MCF 10A (cell line): ENCODE measurements around the gene LPP. TPM values are rescaled to one million over a fixed set of nuclear protein-coding genes. Genes with fewer than 3 reads are reported as not detected.

Experiments used
- BruUV-seq: library from RNA; stranded (reverse); fragments of 400-500 nt; replicated peaks from 2 replicates; lab custom pipeline; 2021; lab: Mats Ljungman, UMichigan
- CTCF ChIA-PET: fragments of 300-600 bp; sonication (Branson Sonifier 250); formaldehyde crosslinking; extraction: SDS; loops from one replicate; lab custom pipeline; 2021; ENCODE audit warnings: antibody characterized with exemption, inconsistent platforms; lab: Yijun Ruan, JAX
- POLR2A ChIA-PET: fragments of 300-600, 350-650 bp; sonication (Branson Sonifier 250); formaldehyde crosslinking; extraction: SDS; loops from one replicate; lab custom pipeline; 2020; ENCODE audit warnings: antibody characterized with exemption, inconsistent platforms; lab: Yijun Ruan, JAX
- DNase-seq: peaks from one replicate; pipeline ENCODE4 v3.0.0-alpha.2; 2018; ENCODE audit not compliant: unreplicated experiment
- H3K27ac Mint-ChIP-seq: one replicate; pipeline ENCODE4 v1.8.0; 2022; ENCODE audit warnings: mild to moderate bottlenecking, low read depth, mixed read lengths; ENCODE audit not compliant: unreplicated experiment
- H3K27me3 Mint-ChIP-seq: one replicate; pipeline ENCODE4 v1.8.0; 2022; ENCODE audit warnings: mixed read lengths; ENCODE audit not compliant: insufficient read depth, unreplicated experiment
- H3K36me3 Mint-ChIP-seq: one replicate; pipeline ENCODE4 v1.8.0; 2022; ENCODE audit warnings: mild to moderate bottlenecking, moderate library complexity, mixed read lengths; ENCODE audit not compliant: insufficient read depth, unreplicated experiment
- H3K4me1 Mint-ChIP-seq: one replicate; pipeline ENCODE4 v1.8.0; 2022; ENCODE audit warnings: mixed read lengths; ENCODE audit not compliant: insufficient read depth, unreplicated experiment
- H3K4me3 Mint-ChIP-seq: one replicate; pipeline ENCODE4 v1.8.0; 2022; ENCODE audit warnings: mild to moderate bottlenecking, moderate library complexity, mixed read lengths; ENCODE audit not compliant: unreplicated experiment
- H3K9me3 Mint-ChIP-seq: one replicate; pipeline ENCODE4 v1.8.0; 2022; ENCODE audit warnings: mixed read lengths; ENCODE audit not compliant: unreplicated experiment
- intact Hi-C: fragments of 100-400 bp; cut with micrococcal nuclease; formaldehyde crosslinking; loops from 2 replicates; pipeline ENCODE4 v1.14.1; 2022
- total RNA-seq: library from RNA; stranded (reverse); gene quantifications from 2 replicates; pipeline ENCODE4 v1.2.3, GENCODE V29; 2022
- TF ChIP-seq, protein P1 (sequence below): fragments of 200-600 bp; IDR thresholded peaks from one replicate; pipeline ENCODE4 v1.8.0; 2022; ENCODE audit warnings: antibody characterized with exemption, mild to moderate bottlenecking; ENCODE audit not compliant: unreplicated experiment

The LPP gene
- total RNA-seq, 1 experiment from 2014 or later, result 117 TPM

DNA sequence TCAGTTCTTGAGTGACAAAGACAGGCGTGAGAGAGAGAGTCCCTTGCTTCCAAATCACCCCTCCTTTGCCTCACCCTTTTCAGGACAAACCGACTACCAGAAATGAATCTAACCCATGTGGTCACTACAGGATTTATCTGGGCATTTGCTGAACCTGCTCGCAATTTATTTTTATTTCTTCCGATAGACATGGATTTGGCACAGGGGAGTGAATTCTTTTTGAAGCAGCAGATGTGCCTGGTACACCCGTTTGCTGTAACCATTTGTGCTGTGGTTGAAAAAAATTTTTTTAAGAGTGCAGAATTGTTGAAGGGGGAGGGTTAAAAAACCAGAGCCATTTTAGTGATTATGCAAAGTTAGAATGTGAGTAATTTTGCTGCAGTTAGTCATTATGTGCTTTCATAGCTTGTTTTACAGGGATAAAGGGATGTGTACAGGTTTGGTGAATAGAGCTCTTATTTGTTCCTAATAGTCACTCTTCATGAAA, 442.0 kb downstream of the LPP start:
- DNase-seq, result peak; percentile 54
- intact Hi-C loops, result loop anchor here (10.0 kb wide), 1 partner anchor 359 kb away; no protein-coding TSS in a partner anchor
- BruUV-seq, result no TSS peak
- TF ChIP-seq, protein P1, sequence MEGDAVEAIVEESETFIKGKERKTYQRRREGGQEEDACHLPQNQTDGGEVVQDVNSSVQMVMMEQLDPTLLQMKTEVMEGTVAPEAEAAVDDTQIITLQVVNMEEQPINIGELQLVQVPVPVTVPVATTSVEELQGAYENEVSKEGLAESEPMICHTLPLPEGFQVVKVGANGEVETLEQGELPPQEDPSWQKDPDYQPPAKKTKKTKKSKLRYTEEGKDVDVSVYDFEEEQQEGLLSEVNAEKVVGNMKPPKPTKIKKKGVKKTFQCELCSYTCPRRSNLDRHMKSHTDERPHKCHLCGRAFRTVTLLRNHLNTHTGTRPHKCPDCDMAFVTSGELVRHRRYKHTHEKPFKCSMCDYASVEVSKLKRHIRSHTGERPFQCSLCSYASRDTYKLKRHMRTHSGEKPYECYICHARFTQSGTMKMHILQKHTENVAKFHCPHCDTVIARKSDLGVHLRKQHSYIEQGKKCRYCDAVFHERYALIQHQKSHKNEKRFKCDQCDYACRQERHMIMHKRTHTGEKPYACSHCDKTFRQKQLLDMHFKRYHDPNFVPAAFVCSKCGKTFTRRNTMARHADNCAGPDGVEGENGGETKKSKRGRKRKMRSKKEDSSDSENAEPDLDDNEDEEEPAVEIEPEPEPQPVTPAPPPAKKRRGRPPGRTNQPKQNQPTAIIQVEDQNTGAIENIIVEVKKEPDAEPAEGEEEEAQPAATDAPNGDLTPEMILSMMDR, result no peak
- Mint-ChIP-seq H3K4me3 (peak overlapping the region; percentile 49), H3K27me3 (no peaks in the 10 kb centered on the region), H3K4me1 (peaks cover 46% of the 10 kb centered on the region), H3K9me3 (no peaks in the 10 kb centered on the region), H3K27ac (peak overlapping the region; percentile 79), H3K36me3 (no peaks in the 10 kb centered on the region)
- ChIA-PET POLR2A (interaction anchor here (0.6 to 4.2 kb wide), 14 partner anchors 11 to 857 kb away, joined by 3 to 23 read pairs (median 4); partner anchors contain the start of gene BCL6), CTCF (interaction anchor here (0.6 to 1.0 kb wide), 5 partner anchors 30 to 855 kb away, joined by 3 to 4 read pairs (median 3); no protein-coding TSS in a partner anchor)

DNA sequence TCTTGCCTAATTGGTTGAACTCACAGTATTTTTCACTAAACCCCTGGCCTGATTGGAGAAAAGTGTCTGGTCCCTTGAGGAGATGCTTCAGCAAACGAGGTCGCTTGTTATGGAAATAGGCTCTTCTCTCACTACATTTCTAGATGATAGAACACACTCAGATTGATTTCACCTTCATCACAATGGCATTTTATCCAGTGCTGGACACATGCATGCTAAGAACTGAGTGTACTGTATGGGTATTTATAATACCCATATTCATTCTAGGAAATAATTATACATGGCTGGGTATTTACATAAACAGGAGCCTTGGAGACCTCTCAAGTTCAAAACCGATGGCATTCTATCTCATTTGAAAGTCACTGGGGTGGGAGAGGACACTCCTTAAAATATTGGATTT, 444.9 kb downstream of the LPP start:
- H3K4me3 Mint-ChIP-seq, result no peak overlapping the region
- no peaks in the 10 kb centered on the region for H3K27me3 Mint-ChIP-seq
- no peaks in the 10 kb centered on the region for H3K36me3 Mint-ChIP-seq
- H3K27ac Mint-ChIP-seq, result no peak overlapping the region
- DNase-seq, result no peak
- no TSS peak for BruUV-seq
- ChIA-PET POLR2A (interaction anchor here (0.5 to 1.1 kb wide), 3 partner anchors 13 to 445 kb away, joined by 3 to 4 read pairs (median 3); no protein-coding TSS in a partner anchor), CTCF (interaction anchor here (1.0 kb wide), 1 partner anchor 47 kb away, joined by 3 read pairs; no protein-coding TSS in a partner anchor)
- H3K4me1 Mint-ChIP-seq, result peaks cover 26% of the 10 kb centered on the region
- intact Hi-C loops, result loop anchor here (10.0 kb wide), 1 partner anchor 356 kb away; no protein-coding TSS in a partner anchor
- TF ChIP-seq, protein P1, result no peak
- no peaks in the 10 kb centered on the region for H3K9me3 Mint-ChIP-seq

DNA sequence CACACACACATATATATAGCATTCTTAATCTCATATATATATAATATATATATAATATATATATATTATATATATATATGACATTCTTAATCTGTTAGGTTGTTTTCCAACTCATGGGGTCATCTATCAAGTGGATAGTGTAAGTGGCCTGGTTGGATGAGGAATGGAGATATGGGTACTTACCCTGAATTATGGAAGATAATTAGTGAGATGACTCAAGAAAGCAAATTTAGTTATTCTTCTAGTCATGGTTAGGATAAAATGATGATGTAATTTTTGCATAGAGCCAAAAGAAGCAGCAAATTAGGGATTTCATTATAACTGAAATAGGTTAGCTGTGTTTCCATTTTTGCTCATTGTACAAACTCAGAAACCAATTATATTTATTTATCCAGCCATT, 448.2 kb downstream of the LPP start:
- Mint-ChIP-seq H3K27me3 (no peaks in the 10 kb centered on the region), H3K36me3 (peaks cover 6% of the 10 kb centered on the region), H3K4me1 (peaks cover 21% of the 10 kb centered on the region), H3K27ac (no peak overlapping the region), H3K9me3 (peaks cover 10% of the 10 kb centered on the region), H3K4me3 (no peak overlapping the region)
- no TSS peak for BruUV-seq
- ChIA-PET POLR2A (interaction anchor here (0.8 to 0.9 kb wide), 2 partner anchors 14 to 16 kb away, joined by 3 to 4 read pairs; no protein-coding TSS in a partner anchor), CTCF (no interaction called here)
- intact Hi-C loops, result no loop called here
- TF ChIP-seq, protein P1, result no peak
- no peak for DNase-seq

DNA sequence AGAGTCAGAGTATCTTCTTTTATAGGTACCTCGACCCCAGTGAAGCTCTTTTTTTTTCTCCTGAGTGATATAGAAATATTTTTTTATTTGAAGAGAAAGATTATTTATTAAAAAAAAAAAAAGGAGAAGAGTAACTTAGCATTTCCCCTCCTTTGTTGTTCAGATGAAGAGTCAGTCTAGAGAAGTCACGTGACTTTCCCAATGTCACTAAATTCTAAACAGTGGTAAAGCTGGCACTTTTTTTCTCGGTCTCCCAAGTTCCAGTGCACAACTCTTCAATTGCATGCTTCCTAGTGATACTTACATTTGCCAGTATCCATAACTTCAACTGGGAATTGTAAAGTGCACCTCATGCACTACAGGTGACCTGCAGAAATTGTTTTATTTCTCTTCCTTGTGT, 448.7 kb downstream of the LPP start:
- Mint-ChIP-seq H3K4me1 (peaks cover 21% of the 10 kb centered on the region), H3K27me3 (no peaks in the 10 kb centered on the region), H3K4me3 (no peak overlapping the region), H3K27ac (no peak overlapping the region), H3K36me3 (peaks cover 6% of the 10 kb centered on the region), H3K9me3 (peaks cover 10% of the 10 kb centered on the region)
- no TSS peak for BruUV-seq
- intact Hi-C loops, result no loop called here
- TF ChIP-seq, protein P1, result no peak
- ChIA-PET CTCF (interaction anchor here (0.7 kb wide), 2 partner anchors 88 to 352 kb away, joined by 3 read pairs; no protein-coding TSS in a partner anchor), POLR2A (interaction anchor here (0.9 kb wide), 1 partner anchor 13 kb away, joined by 3 read pairs; no protein-coding TSS in a partner anchor)
- no peak for DNase-seq
